RWPE2 (cell line): ENCODE measurements around the gene ANKIB1.
A peak's percentile ranks its signal among the peaks of the same experiment; 100 is the strongest.
"Not testable (repeated sequence)": the region's sequence is repeated elsewhere in the genome, so short reads cannot be mapped to it uniquely, and the experiment has no call there.

ENCODE experiments used
- ATAC-seq: fragments of 200-7000 bp; cut with Tn5 transposase; 3 replicates; pipeline ENCODE4 v1.9.1; 2021; ENCODE audit warnings: low read depth
- DNase-seq: peaks from one replicate; pipeline ENCODE4 v3.0.0-alpha.2; 2020; ENCODE audit warnings: low spot score
- H3K27ac ChIP-seq: fragments of 450-650 bp; 2 replicates; pipeline ENCODE4 v1.5.1; 2017; ENCODE audit warnings: mild to moderate bottlenecking; ENCODE audit not compliant: poor library complexity, severe bottlenecking
- H3K27me3 ChIP-seq: fragments of 250-450 bp; sonication (Bioruptor Pico); 2 replicates; pipeline ENCODE4 v1.5.1; 2021; ENCODE audit warnings: mild to moderate bottlenecking, moderate library complexity; ENCODE audit not compliant: insufficient read depth, poor library complexity, severe bottlenecking
- H3K36me3 ChIP-seq: fragments of 250-450 bp; sonication (Bioruptor Pico); 2 replicates; pipeline ENCODE4 v1.5.1; 2020; ENCODE audit warnings: low read depth, mild to moderate bottlenecking, moderate library complexity
- H3K4me1 ChIP-seq: fragments of 250-450 bp; sonication (Bioruptor Pico); 2 replicates; pipeline ENCODE4 v1.5.1; 2021; ENCODE audit warnings: mild to moderate bottlenecking, moderate library complexity; ENCODE audit not compliant: insufficient read depth, poor library complexity, severe bottlenecking
- H3K4me3 ChIP-seq: fragments of 250-450 bp; sonication (Bioruptor Pico); 2 replicates; pipeline ENCODE4 v1.5.1; 2021; ENCODE audit warnings: mild to moderate bottlenecking, moderate library complexity; ENCODE audit not compliant: severe bottlenecking
- H3K9me3 ChIP-seq: fragments of 250-450 bp; sonication (Bioruptor Pico); 2 replicates; pipeline ENCODE4 v1.5.1; 2021; ENCODE audit warnings: mild to moderate bottlenecking, moderate library complexity; ENCODE audit not compliant: severe bottlenecking
- CTCF ChIP-seq: fragments of 450-650 bp; IDR thresholded peaks from one replicate; pipeline ENCODE4 v1.5.1; 2017; ENCODE audit warnings: mild to moderate bottlenecking, moderate library complexity; ENCODE audit not compliant: poor library complexity, severe bottlenecking

The ANKIB1 gene

GRCh38 chr7:92251181-92251580 lies 5.4 kb downstream of the ANKIB1 start:
- Histone ChIP-seq H3K9me3 (no peaks in the 10 kb centered on the region), H3K4me1 (peaks cover 11% of the 10 kb centered on the region), H3K27me3 (no peaks in the 10 kb centered on the region), H3K36me3 (0 out of 2 replicates have a peak, but pooled peaks cover 6% of the 10 kb centered on the region), H3K4me3 (no peak overlapping the region), H3K27ac (no peak overlapping the region)
- DNase-seq = no peak
- ATAC-seq = no peak
- TF ChIP-seq CTCF = no peak

GRCh38 chr7:92253251-92253650 lies 7.5 kb downstream of the ANKIB1 start:
- DNase-seq = no peak
- Histone ChIP-seq H3K4me3 (no peak overlapping the region), H3K4me1 (peaks cover 11% of the 10 kb centered on the region), H3K36me3 (0 out of 2 replicates have a peak, but pooled peaks cover 6% of the 10 kb centered on the region), H3K27me3 (no peaks in the 10 kb centered on the region), H3K27ac (no peak overlapping the region), H3K9me3 (peaks cover 2% of the 10 kb centered on the region)
- ATAC-seq = no peak
- TF ChIP-seq CTCF = no peak

GRCh38 chr7:92254800-92255199 lies 9.0 kb downstream of the ANKIB1 start:
- not testable (repeated sequence) for ATAC-seq, H3K4me3 ChIP-seq, DNase-seq, H3K9me3 ChIP-seq, H3K27ac ChIP-seq, H3K36me3 ChIP-seq, H3K27me3 ChIP-seq
- H3K4me1 ChIP-seq = peaks cover 19% of the 10 kb centered on the region

- H3K27ac ChIP-seq = no peak overlapping the region
- ATAC-seq (peak; percentile 26; the same call in 1 of the 3 replicates), DNase-seq (no peak)
- no peak for TF ChIP-seq CTCF
- H3K4me1 ChIP-seq = peaks cover 24% of the 10 kb centered on the region
- H3K36me3 ChIP-seq = 0 out of 2 replicates have a peak, but pooled peaks cover 6% of the 10 kb centered on the region
- H3K4me3 ChIP-seq = no peak overlapping the region
- H3K9me3 ChIP-seq = peaks cover 2% of the 10 kb centered on the region
- no peaks in the 10 kb centered on the region for H3K27me3 ChIP-seq
These were observed 9.5 kb downstream of the ANKIB1 start for GRCh38 chr7:92255308-92255707.

- Histone ChIP-seq H3K4me3 (no peak overlapping the region), H3K27ac (peak overlapping the region; percentile 57), H3K9me3 (peaks cover 6% of the 10 kb centered on the region), H3K4me1 (peaks cover 12% of the 10 kb centered on the region), H3K27me3 (no peaks in the 10 kb centered on the region), H3K36me3 (peaks cover 15% of the 10 kb centered on the region; the same call in 1 of the 2 replicates)
- no peak for ATAC-seq
- DNase-seq = no peak
- TF ChIP-seq CTCF = no peak
These were observed 13.3 kb downstream of the ANKIB1 start for GRCh38 chr7:92259062-92259461.
